Gastroesophageal sphincter (tissue), 4 donors: Measurements from ENCODE around the gene TNP2. TPM values are rescaled to one million over a fixed set of nuclear protein-coding genes. Genes with fewer than 3 reads are reported as not detected.

Source experiments
- ATAC-seq: fragments of 150-250 bp; one replicate; pipeline ENCODE4 v1.9.1; 2016; ENCODE audit warnings: mild to moderate bottlenecking, moderate library complexity
- H3K27ac ChIP-seq, 4 donors: fragments of 200-600 bp; sonication (generic) in 3 of 4; 1 replicate in 3 of 4; 2 replicates in 1 of 4; pipeline ENCODE4 v1.5.1; 2016 to 2019
- H3K27me3 ChIP-seq: fragments of 200-600 bp; sonication (generic); one replicate; pipeline ENCODE4 v1.5.1; 2019
- H3K36me3 ChIP-seq, 2 donors: fragments of 200-600 bp; sonication (generic); one replicate each; pipeline ENCODE4 v1.5.1; 2019; ENCODE audit warnings: control low read depth in 1 of 2
- H3K4me1 ChIP-seq, 3 donors: fragments of 200-600 bp; sonication (generic); 1 replicate in 2 of 3; 2 replicates in 1 of 3; pipeline ENCODE4 v1.5.1; 2016 to 2019; ENCODE audit warnings: control low read depth in 2 of 3
- H3K4me3 ChIP-seq, 2 donors: fragments of 200-600 bp; sonication (generic); one replicate each; pipeline ENCODE4 v1.5.1; 2019; ENCODE audit warnings: mild to moderate bottlenecking in 1 of 2, moderate library complexity in 1 of 2
- H3K9me3 ChIP-seq, 3 donors: fragments of 200-600 bp; sonication (generic); one replicate each; pipeline ENCODE4 v1.5.1; 2017 to 2019; ENCODE audit warnings: control low read depth in 2 of 3
- CTCF ChIP-seq, 4 experiments: fragments of 200-600 bp in 2 of 4; fragments of 450-650 bp in 2 of 4; sonication (generic) in 1 of 4; IDR thresholded peaks; one replicate each; pipeline ENCODE4 v1.5.1; 2017 to 2019; ENCODE audit warnings: antibody characterized with exemption in 4 of 4, mild to moderate bottlenecking in 2 of 4, moderate library complexity in 2 of 4
- EP300 ChIP-seq: sonication (generic); formaldehyde crosslinking; IDR thresholded peaks from one replicate; pipeline ENCODE4 v1.6.1; 2017; ENCODE audit warnings: antibody characterized with exemption, mild to moderate bottlenecking
- POLR2A ChIP-seq, 2 donors: fragments of 450-650 bp; IDR thresholded peaks; one replicate each; pipeline ENCODE4 v1.6.1; 2017; ENCODE audit warnings: antibody characterized with exemption in 2 of 2, mild to moderate bottlenecking in 2 of 2, moderate library complexity in 1 of 2
- POLR2AphosphoS5 ChIP-seq: sonication (generic); formaldehyde crosslinking; IDR thresholded peaks from one replicate; pipeline ENCODE4 v1.6.1; 2017; ENCODE audit warnings: antibody characterized with exemption
- WGBS, 2 donors: methylation state at CpG; one replicate each; pipeline ENCODE4 v1.1.5; 2018; ENCODE audit warnings: low coverage in 1 of 2; 5-methylcytosine and 5-hydroxymethylcytosine counted together
- total RNA-seq, 4 donors: library from RNA; depleted of rRNA; stranded (reverse); fragments of >200 nt; gene quantifications; one replicate each; pipeline ENCODE4 v1.1.0, GENCODE V29; 2016

Gene TNP2
- total RNA-seq, 4 donors from 2014 or later, result not detected

DNA sequence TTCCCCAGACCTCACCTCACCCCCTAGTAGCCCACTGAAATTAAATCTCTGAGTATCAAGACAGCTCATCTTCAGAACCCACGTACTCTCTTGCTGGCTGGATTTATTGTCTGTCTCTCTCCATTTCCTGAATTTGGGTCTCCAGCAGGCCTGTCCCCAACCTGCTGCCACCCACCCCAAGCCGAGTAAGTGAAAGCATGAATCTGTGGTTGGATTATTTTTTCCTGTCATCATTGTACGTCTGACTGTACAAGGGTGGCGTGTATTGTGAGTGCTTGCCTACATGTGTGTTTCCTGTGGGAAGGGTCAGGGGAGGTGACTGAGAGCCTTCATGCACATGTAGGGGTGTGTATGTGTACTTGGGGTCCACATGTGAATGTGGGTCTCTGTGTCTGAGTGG, 5.4 kb downstream of the TNP2 start:
- TF ChIP-seq EP300, result no peak
- no peak for TF ChIP-seq POLR2A (IDR thresholded peaks at IDR 0.05)
- TF ChIP-seq CTCF (IDR thresholded peaks at IDR 0.05), result no peak
- no peak for TF ChIP-seq POLR2AphosphoS5

DNA sequence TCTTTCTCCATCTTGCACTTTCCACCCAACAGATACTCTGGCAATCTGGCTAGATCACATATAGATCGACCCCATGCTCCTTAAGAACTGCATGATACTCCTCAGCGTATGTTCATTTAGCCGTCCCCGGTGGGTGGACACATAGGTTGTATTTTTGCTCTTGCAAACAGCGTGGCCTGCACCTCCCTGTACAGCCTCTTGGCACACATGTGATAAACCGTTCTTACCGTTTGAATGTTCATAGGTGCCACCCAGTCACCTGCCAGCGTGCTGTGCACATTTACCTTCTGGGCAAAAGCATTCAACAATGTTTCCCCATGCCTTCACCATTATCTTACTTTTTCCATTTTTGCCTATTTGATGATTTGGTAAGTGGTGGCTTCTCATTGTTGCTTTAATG, 6.2 kb downstream of the TNP2 start:
- H3K27ac ChIP-seq, result no peak overlapping the region
- no peaks in the 10 kb centered on the region for H3K9me3 ChIP-seq
- TF ChIP-seq POLR2AphosphoS5 (no peak), POLR2A (IDR thresholded peaks at IDR 0.05) (no peak), CTCF (IDR thresholded peaks at IDR 0.05) (no peak), EP300 (no peak)
- H3K27me3 ChIP-seq, result no peaks in the 10 kb centered on the region
- ATAC-seq, result no peak
- WGBS, 2 donors, result 78 to 88% methylated on average over 7 to 8 of the region's 8 CpGs
- H3K4me1 ChIP-seq, result peaks cover 0 to 16% (median 0%) of the 10 kb centered on the region in 3 donors
- H3K4me3 ChIP-seq, result no peak overlapping the region
- no peaks in the 10 kb centered on the region for H3K36me3 ChIP-seq

More for the DNA sequence above, 5.4 kb downstream of the TNP2 start:
- no peak for ATAC-seq
- Histone ChIP-seq H3K36me3 (no peaks in the 10 kb centered on the region), H3K4me1 (peaks cover 0 to 8% (median 0%) of the 10 kb centered on the region in 3 donors), H3K4me3 (no peak overlapping the region), H3K27me3 (no peaks in the 10 kb centered on the region), H3K27ac (no peak overlapping the region), H3K9me3 (no peaks in the 10 kb centered on the region)
- WGBS, 2 donors, result 63 to 78% methylated on average over 2 to 3 of the region's 4 CpGs

GRCh38 chr16:11260596-11260966, 8.5 kb downstream of the TNP2 start:
- no peak for ATAC-seq
- H3K9me3 ChIP-seq, result no peaks in the 10 kb centered on the region
- peaks cover 0 to 29% (median 4%) of the 10 kb centered on the region in 3 donors for H3K4me1 ChIP-seq
- no peaks in the 10 kb centered on the region for H3K27me3 ChIP-seq
- H3K27ac ChIP-seq, result no peak overlapping the region
- H3K4me3 ChIP-seq, result no peak overlapping the region
- TF ChIP-seq POLR2AphosphoS5, result no peak
- no peak for TF ChIP-seq CTCF (IDR thresholded peaks at IDR 0.05)
- no peak for TF ChIP-seq EP300
- TF ChIP-seq POLR2A (IDR thresholded peaks at IDR 0.05), result no peak
- 81 to 88% methylated on average over 1 to 3 of the region's 3 CpGs for WGBS, 2 donors
- no peaks in the 10 kb centered on the region for H3K36me3 ChIP-seq

- Histone ChIP-seq H3K36me3 (no peaks in the 10 kb centered on the region), H3K27ac (peak overlapping the region in 1 of 4 donors; percentile 5), H3K4me1 (peaks cover 0 to 36% (median 4%) of the 10 kb centered on the region in 3 donors), H3K9me3 (no peaks in the 10 kb centered on the region), H3K27me3 (no peaks in the 10 kb centered on the region), H3K4me3 (no peak overlapping the region)
- TF ChIP-seq POLR2AphosphoS5 (no peak), POLR2A (IDR thresholded peaks at IDR 0.05) (no peak), EP300 (no peak), CTCF (IDR thresholded peaks at IDR 0.05) (no peak)
- no peak for ATAC-seq
- 92 to 100% methylated on average over 1 to 8 of the region's 12 CpGs for WGBS, 2 donors
Measured at GRCh38 chr16:11259655-11260595, 9.2 kb downstream of the TNP2 start.
